ENCODE measurements around the gene PIGH. TPM values are rescaled to one million over a fixed set of nuclear protein-coding genes. Genes with fewer than 3 reads are reported as not detected.
A peak's percentile ranks its signal among the peaks of the same experiment; 100 is the strongest.

Gene PIGH
- total RNA-seq, 3 donors from 2014 or later = 16.6 to 20.0 (median 16.7) TPM

GRCh38 chr14:67620217-67620785 is 20.2 kb upstream of the PIGH start:
- Histone ChIP-seq H3K4me1 (ENCODE audit: low read depth) (peaks cover 4% of the 10 kb centered on the region), H3K9me3 (no peaks in the 10 kb centered on the region), H3K4me3 (no peak overlapping the region), H3K36me3 (ENCODE audit: low read depth) (no peaks in the 10 kb centered on the region)
- TF ChIP-seq CTCF (IDR thresholded peaks at IDR 0.05) = no peak
- DNase-seq = peak in 1 of 3 donors; percentile 31
- intact Hi-C loops (cut with DNase I, micrococcal nuclease) = no loop called here
- ATAC-seq = no peak

- Histone ChIP-seq H3K36me3 (ENCODE audit: low read depth) (no peaks in the 10 kb centered on the region), H3K4me1 (ENCODE audit: low read depth) (peaks cover 4% of the 10 kb centered on the region), H3K9me3 (no peaks in the 10 kb centered on the region), H3K4me3 (no peak within 1 kb of the TSS)
- intact Hi-C loops (cut with DNase I, micrococcal nuclease) = loop anchor here (1.0 to 5.0 kb wide), 2 partner anchors 48 to 85 kb away; no protein-coding TSS in a partner anchor
- ATAC-seq = peak; percentile 98
- peak; percentile 99 to 100 (median 100) for DNase-seq
- no peak for TF ChIP-seq CTCF (IDR thresholded peaks at IDR 0.05)
These were observed 19.6 kb upstream of the PIGH start, which contains the start of gene ARG2 for GRCh38 chr14:67619446-67620216. Gene ARG2 (plus strand): TSS chr14:67619920. CDS start chr14:67619978, 58 bp downstream.

GRCh38 chr14:67618617-67619063 is 18.6 kb upstream of the PIGH start:
- intact Hi-C loops (cut with DNase I, micrococcal nuclease) = loop anchor here (1.0 to 5.0 kb wide), 2 partner anchors 49 to 86 kb away; no protein-coding TSS in a partner anchor
- Histone ChIP-seq H3K36me3 (ENCODE audit: low read depth) (no peaks in the 10 kb centered on the region), H3K9me3 (no peaks in the 10 kb centered on the region), H3K4me3 (no peak overlapping the region), H3K4me1 (ENCODE audit: low read depth) (peaks cover 4% of the 10 kb centered on the region)
- ATAC-seq (peak; percentile 49), DNase-seq (peak in 1 of 3 donors; percentile 22)
- peak; percentile 34 for TF ChIP-seq CTCF (IDR thresholded peaks at IDR 0.05)

- Histone ChIP-seq H3K4me3 (no peak overlapping the region), H3K9me3 (no peaks in the 10 kb centered on the region), H3K36me3 (ENCODE audit: low read depth) (no peaks in the 10 kb centered on the region), H3K4me1 (ENCODE audit: low read depth) (no peaks in the 10 kb centered on the region)
- intact Hi-C loops (cut with DNase I, micrococcal nuclease) = no loop called here
- no peak for TF ChIP-seq CTCF (IDR thresholded peaks at IDR 0.05)
- DNase-seq = no peak
- ATAC-seq = no peak
These were observed 10.4 kb upstream of the PIGH start for GRCh38 chr14:67610491-67610890.

GRCh38 chr14:67609642-67610310 is 9.7 kb upstream of the PIGH start:
- no peak for TF ChIP-seq CTCF (IDR thresholded peaks at IDR 0.05)
- no peaks in the 10 kb centered on the region for H3K4me1 ChIP-seq (ENCODE audit: low read depth)
- DNase-seq = no peak
- no peak for ATAC-seq
- no peaks in the 10 kb centered on the region for H3K9me3 ChIP-seq
- intact Hi-C loops (cut with DNase I, micrococcal nuclease) = no loop called here
- H3K4me3 ChIP-seq = no peak overlapping the region
- no peaks in the 10 kb centered on the region for H3K36me3 ChIP-seq (ENCODE audit: low read depth)
